ENCODE results near the gene GTF3C2. TPM values are rescaled to one million over a fixed set of nuclear protein-coding genes. Genes with fewer than 3 reads are reported as not detected.

Gene GTF3C2
- total and polyA plus RNA-seq, 2 of the 13 experiments (the other 11 are each of a cell fraction or from before 2014, with no cell fraction given) = 77.5 to 130 TPM

DNA sequence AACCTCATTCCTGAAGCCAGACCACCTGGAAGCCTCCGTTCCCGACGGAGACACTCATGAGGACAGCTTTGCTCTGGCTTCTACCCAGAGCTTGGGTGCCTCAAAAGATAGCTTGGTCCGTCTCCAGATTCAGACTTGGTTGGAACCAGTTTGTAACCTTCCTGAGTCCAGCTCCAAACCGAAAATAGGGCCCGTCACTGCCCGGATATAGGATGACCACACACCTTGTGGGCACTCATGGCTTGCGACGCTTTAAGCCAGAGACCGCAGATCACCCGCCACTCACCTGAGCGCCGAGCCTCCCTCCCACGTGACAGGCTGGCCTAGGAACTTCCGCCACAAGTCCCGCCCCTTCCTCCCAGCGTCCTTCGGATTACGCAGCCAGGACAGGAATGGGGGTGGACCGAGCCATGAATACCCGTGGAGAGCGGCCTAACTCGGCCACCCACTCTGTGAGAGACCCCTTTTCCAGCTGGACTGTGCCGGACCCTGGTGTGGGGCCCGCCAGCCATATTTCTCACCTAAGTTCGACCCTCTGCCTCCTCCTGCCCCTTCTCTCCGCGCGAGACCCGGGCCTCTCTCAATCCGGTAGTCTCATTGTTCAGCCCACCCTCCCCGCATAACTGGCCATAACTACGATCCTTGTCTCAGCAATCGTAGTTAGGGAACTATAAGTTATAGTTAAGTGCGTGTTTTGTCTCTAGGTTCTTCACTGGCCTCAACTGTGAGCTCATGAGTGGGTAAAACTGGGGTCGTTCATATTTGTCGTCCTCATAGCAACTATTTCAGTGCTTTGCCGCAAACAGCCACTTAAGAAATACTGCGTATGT lies 33.6 kb downstream of the GTF3C2 start, which contains the start of gene MPV17 (continued):
- TF ChIP-seq, protein P1, sequence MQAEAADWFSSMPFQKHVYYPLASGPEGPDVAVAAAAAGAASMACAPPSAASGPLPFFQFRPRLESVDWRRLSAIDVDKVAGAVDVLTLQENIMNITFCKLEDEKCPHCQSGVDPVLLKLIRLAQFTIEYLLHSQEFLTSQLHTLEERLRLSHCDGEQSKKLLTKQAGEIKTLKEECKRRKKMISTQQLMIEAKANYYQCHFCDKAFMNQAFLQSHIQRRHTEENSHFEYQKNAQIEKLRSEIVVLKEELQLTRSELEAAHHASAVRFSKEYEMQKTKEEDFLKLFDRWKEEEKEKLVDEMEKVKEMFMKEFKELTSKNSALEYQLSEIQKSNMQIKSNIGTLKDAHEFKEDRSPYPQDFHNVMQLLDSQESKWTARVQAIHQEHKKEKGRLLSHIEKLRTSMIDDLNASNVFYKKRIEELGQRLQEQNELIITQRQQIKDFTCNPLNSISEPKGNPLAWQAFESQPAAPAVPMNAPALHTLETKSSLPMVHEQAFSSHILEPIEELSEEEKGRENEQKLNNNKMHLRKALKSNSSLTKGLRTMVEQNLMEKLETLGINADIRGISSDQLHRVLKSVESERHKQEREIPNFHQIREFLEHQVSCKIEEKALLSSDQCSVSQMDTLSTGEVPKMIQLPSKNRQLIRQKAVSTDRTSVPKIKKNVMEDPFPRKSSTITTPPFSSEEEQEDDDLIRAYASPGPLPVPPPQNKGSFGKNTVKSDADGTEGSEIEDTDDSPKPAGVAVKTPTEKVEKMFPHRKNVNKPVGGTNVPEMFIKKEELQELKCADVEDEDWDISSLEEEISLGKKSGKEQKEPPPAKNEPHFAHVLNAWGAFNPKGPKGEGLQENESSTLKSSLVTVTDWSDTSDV (CRISPR knock-in tag; IDR thresholded peaks at IDR 0.05) = peak; percentile 63; the same call in 1 of the 2 replicates
- peak; percentile 54 for TF ChIP-seq ZNF777 (CRISPR knock-in tag; IDR thresholded peaks at IDR 0.05)
- no peak for TF ChIP-seq MTF1 (CRISPR knock-in tag; IDR thresholded peaks at IDR 0.05)
- TF ChIP-seq, protein P2, sequence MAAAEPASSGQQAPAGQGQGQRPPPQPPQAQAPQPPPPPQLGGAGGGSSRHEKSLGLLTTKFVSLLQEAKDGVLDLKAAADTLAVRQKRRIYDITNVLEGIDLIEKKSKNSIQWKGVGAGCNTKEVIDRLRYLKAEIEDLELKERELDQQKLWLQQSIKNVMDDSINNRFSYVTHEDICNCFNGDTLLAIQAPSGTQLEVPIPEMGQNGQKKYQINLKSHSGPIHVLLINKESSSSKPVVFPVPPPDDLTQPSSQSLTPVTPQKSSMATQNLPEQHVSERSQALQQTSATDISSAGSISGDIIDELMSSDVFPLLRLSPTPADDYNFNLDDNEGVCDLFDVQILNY (CRISPR knock-in tag; conservative IDR thresholded peaks at IDR 0.05) = 0 out of 2 replicates have a peak, but pooled peaks have one; percentile 50
- TF ChIP-seq ARHGAP35 (CRISPR knock-in tag; IDR thresholded peaks at IDR 0.05; ENCODE audit: borderline replicate concordance) = peak; percentile 78; the same call in 1 of the 2 replicates
- TF ChIP-seq, protein P3, sequence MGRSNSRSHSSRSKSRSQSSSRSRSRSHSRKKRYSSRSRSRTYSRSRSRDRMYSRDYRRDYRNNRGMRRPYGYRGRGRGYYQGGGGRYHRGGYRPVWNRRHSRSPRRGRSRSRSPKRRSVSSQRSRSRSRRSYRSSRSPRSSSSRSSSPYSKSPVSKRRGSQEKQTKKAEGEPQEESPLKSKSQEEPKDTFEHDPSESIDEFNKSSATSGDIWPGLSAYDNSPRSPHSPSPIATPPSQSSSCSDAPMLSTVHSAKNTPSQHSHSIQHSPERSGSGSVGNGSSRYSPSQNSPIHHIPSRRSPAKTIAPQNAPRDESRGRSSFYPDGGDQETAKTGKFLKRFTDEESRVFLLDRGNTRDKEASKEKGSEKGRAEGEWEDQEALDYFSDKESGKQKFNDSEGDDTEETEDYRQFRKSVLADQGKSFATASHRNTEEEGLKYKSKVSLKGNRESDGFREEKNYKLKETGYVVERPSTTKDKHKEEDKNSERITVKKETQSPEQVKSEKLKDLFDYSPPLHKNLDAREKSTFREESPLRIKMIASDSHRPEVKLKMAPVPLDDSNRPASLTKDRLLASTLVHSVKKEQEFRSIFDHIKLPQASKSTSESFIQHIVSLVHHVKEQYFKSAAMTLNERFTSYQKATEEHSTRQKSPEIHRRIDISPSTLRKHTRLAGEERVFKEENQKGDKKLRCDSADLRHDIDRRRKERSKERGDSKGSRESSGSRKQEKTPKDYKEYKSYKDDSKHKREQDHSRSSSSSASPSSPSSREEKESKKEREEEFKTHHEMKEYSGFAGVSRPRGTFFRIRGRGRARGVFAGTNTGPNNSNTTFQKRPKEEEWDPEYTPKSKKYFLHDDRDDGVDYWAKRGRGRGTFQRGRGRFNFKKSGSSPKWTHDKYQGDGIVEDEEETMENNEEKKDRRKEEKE (IDR thresholded peaks at IDR 0.05) = no peak
- peak; percentile 33; the same call in 1 of the 2 replicates for TF ChIP-seq SRY (CRISPR knock-in tag; IDR thresholded peaks at IDR 0.05)
- no peak; the same call in 1 of the 2 replicates for TF ChIP-seq ZNF616 (CRISPR knock-in tag; IDR thresholded peaks at IDR 0.05; ENCODE audit: low read depth)
- TF ChIP-seq SP140L (CRISPR knock-in tag; IDR thresholded peaks at IDR 0.05; ENCODE audit: borderline replicate concordance) = peak; percentile 62; the same call in 1 of the 2 replicates
- TF ChIP-seq, protein P4, sequence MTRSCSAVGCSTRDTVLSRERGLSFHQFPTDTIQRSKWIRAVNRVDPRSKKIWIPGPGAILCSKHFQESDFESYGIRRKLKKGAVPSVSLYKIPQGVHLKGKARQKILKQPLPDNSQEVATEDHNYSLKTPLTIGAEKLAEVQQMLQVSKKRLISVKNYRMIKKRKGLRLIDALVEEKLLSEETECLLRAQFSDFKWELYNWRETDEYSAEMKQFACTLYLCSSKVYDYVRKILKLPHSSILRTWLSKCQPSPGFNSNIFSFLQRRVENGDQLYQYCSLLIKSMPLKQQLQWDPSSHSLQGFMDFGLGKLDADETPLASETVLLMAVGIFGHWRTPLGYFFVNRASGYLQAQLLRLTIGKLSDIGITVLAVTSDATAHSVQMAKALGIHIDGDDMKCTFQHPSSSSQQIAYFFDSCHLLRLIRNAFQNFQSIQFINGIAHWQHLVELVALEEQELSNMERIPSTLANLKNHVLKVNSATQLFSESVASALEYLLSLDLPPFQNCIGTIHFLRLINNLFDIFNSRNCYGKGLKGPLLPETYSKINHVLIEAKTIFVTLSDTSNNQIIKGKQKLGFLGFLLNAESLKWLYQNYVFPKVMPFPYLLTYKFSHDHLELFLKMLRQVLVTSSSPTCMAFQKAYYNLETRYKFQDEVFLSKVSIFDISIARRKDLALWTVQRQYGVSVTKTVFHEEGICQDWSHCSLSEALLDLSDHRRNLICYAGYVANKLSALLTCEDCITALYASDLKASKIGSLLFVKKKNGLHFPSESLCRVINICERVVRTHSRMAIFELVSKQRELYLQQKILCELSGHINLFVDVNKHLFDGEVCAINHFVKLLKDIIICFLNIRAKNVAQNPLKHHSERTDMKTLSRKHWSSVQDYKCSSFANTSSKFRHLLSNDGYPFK (CRISPR knock-in tag; IDR thresholded peaks at IDR 0.05; ENCODE audit: borderline replicate concordance) = peak; percentile 86; the same call in 1 of the 2 replicates
- TF ChIP-seq, protein P5, sequence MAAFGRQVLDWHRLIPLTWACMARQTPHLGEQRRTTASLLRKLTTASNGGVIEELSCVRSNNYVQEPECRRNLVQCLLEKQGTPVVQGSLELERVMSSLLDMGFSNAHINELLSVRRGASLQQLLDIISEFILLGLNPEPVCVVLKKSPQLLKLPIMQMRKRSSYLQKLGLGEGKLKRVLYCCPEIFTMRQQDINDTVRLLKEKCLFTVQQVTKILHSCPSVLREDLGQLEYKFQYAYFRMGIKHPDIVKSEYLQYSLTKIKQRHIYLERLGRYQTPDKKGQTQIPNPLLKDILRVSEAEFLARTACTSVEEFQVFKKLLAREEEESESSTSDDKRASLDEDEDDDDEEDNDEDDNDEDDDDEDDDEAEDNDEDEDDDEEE (CRISPR knock-in tag; IDR thresholded peaks at IDR 0.05) = peak; percentile 69; the same call in 1 of the 2 replicates
- TF ChIP-seq ZBTB42 (CRISPR knock-in tag; IDR thresholded peaks at IDR 0.05) = 0 out of 2 replicates have a peak, but pooled peaks have one; percentile 60
- no peak for TF ChIP-seq ZNF232 (CRISPR knock-in tag; IDR thresholded peaks at IDR 0.05; ENCODE audit: borderline replicate concordance)
- TF ChIP-seq, protein P6, sequence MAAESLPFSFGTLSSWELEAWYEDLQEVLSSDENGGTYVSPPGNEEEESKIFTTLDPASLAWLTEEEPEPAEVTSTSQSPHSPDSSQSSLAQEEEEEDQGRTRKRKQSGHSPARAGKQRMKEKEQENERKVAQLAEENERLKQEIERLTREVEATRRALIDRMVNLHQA (CRISPR knock-in tag; IDR thresholded peaks at IDR 0.05) = 0 out of 2 replicates have a peak, but pooled peaks have one; percentile 43
